ENCODE results near the gene KRTAP12-1.

The KRTAP12-1 gene

GRCh38 chr21:44681152-44681551 is 811 bp downstream of the KRTAP12-1 start:
- no peak for TF ChIP-seq CTCF (IDR thresholded peaks at IDR 0.05; ENCODE audit: low read length, missing control alignments)
- no peak overlapping the region for H3K4me3 ChIP-seq (replicated peaks; ENCODE audit: low read depth, low read length)
- no peak for DNase-seq (ENCODE audit: low read depth)

- H3K4me3 ChIP-seq (replicated peaks; ENCODE audit: low read depth, low read length): no peak overlapping the region
- no peak for TF ChIP-seq CTCF (IDR thresholded peaks at IDR 0.05; ENCODE audit: low read length, missing control alignments)
Observed at GRCh38 chr21:44677881-44678280, 4.1 kb downstream of the KRTAP12-1 start.

GRCh38 chr21:44671911-44672310 is 10.1 kb downstream of the KRTAP12-1 start:
- no peak for TF ChIP-seq CTCF (IDR thresholded peaks at IDR 0.05; ENCODE audit: low read length, missing control alignments)
- no peak overlapping the region for H3K4me3 ChIP-seq (replicated peaks; ENCODE audit: low read depth, low read length)
- DNase-seq (ENCODE audit: low read depth): no peak

More at GRCh38 chr21:44677881-44678280, 4.1 kb downstream of the KRTAP12-1 start:
- no peak for DNase-seq (ENCODE audit: low read depth)

- TF ChIP-seq CTCF (IDR thresholded peaks at IDR 0.05; ENCODE audit: low read length, missing control alignments): no peak
- DNase-seq (ENCODE audit: low read depth): no peak
- H3K4me3 ChIP-seq (replicated peaks; ENCODE audit: low read depth, low read length): no peak overlapping the region
Observed at GRCh38 chr21:44670642-44671432, 11.1 kb downstream of the KRTAP12-1 start.

DNA sequence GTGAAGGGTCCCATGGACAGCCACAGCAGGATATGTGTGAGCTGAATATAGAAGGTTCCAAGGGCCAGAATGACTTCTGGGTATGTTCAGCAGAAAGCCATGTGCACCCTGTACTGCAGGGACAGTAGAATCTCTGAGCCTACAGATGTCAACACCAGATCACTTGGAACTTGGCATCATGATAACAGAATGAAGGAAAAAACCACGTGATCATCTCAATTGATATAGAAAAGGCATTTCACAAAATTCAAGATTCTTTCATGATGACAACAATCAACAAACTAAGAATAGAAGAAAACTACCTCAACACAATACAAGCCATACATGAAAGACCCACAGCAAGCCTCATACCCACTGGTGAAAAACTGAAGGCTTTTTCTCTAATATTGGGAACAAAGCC is 14.4 kb downstream of the KRTAP12-1 start:
- no peak overlapping the region for H3K4me3 ChIP-seq (replicated peaks; ENCODE audit: low read depth, low read length)
- TF ChIP-seq CTCF (IDR thresholded peaks at IDR 0.05; ENCODE audit: low read length, missing control alignments): no peak
- DNase-seq (ENCODE audit: low read depth): no peak

DNA sequence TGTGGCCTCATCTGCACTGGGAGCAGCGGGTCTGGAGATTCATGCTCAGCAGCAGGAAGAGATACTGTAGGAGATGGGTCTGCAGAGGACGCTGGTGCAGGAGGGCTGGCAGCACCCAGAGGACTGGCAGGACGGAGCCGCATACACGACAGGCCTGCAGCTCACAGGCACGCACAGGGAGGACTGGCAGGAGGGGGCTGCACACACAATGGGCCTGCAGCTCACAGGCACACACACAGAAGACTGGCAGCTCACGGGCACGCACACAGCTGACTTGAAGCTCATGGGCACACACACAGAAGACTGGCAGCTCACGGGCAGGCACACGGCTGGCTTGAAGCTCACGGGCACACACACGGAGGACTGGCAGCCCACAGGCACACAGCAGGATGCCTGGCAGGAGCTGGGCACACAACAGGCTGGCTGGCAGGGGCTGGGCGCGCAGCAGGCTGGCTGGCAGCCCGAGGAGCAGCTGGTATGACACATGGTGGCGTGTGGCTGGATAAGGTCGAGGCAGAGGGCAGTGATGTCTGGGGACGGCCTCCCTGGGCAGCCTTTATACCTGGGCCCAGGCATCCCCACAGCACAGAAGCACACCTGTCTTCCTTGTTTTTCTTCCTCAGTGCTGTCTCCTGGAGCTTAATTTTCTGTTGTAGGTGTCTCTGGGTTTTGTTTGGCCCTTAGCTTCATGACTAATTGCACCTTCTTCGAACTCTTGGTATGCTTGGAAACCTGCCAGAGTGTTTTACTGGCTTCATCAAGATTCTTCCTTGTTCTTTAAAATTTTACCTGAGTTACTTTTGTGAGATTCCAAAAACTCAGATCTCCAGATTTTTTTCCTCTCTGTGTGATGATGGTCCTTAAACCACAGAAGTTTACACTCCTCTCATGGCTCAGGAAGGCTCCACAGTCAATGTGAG is 15.3 kb downstream of the KRTAP12-1 start, which contains the start of gene KRTAP12-2:
KRTAP12-2 (minus strand) TSS at position 527 of the 920 bp plus-strand sequence; CDS start at position 486, 41 bp downstream.
- H3K4me3 ChIP-seq (replicated peaks; ENCODE audit: low read depth, low read length): no peak within 1 kb of the TSS
- TF ChIP-seq CTCF (IDR thresholded peaks at IDR 0.05; ENCODE audit: low read length, missing control alignments): no peak
- no peak for DNase-seq (ENCODE audit: low read depth)
